Ureter (tissue), 1 donor: ENCODE data around the gene PIGR. TPM values are rescaled to one million over a fixed set of nuclear protein-coding genes. Genes with fewer than 3 reads are reported as not detected.
A peak's percentile ranks its signal among the peaks of the same experiment; 100 is the strongest.

ENCODE experiments used
- DNase-seq: peaks from one replicate; pipeline ENCODE4 v3.0.0-alpha.2; 2020; ENCODE audit warnings: low spot score
- total RNA-seq: library from RNA; stranded (reverse); gene quantifications from one replicate; pipeline ENCODE4 v1.2.4, GENCODE V29; 2023
- donor health status: DM: yes; HTN: yes; CAD: no.

PIGR gene
- 670 TPM for total RNA-seq

GRCh38 chr1:206946261-206946660, at the start of gene PIGR:
Gene PIGR, minus strand, starts transcription at chr1:206946466. Its CDS starts 5,935 bp downstream, at chr1:206940531.
- no peak for DNase-seq

GRCh38 chr1:206992790-206993189, 46.5 kb upstream of the PIGR start:
- DNase-seq, result no peak

- DNase-seq, result no peak
These were observed 41.6 kb upstream of the PIGR start for GRCh38 chr1:206987873-206988272.

GRCh38 chr1:206986885-206987284, 40.6 kb upstream of the PIGR start:
- no peak for DNase-seq

GRCh38 chr1:206986402-206986801, 40.1 kb upstream of the PIGR start:
- no peak for DNase-seq

- no peak for DNase-seq
These were observed 39.0 kb upstream of the PIGR start for GRCh38 chr1:206985162-206985749.

- DNase-seq, result peak; percentile 60
These were observed 36.0 kb upstream of the PIGR start for GRCh38 chr1:206982216-206982615.

GRCh38 chr1:206979379-206980043, 33.2 kb upstream of the PIGR start:
- no peak for DNase-seq

- no peak for DNase-seq
These were observed 32.0 kb upstream of the PIGR start for GRCh38 chr1:206978259-206978658.

- no peak for DNase-seq
These were observed 29.0 kb upstream of the PIGR start for GRCh38 chr1:206975306-206975705.

- DNase-seq, result no peak
These were observed 27.9 kb upstream of the PIGR start for GRCh38 chr1:206974140-206974539.

GRCh38 chr1:206972728-206973127, 26.5 kb upstream of the PIGR start:
- no peak for DNase-seq

GRCh38 chr1:206971029-206971655, 24.9 kb upstream of the PIGR start:
- DNase-seq, result no peak

- DNase-seq, result no peak
These were observed 24.2 kb upstream of the PIGR start, which contains the start of gene FCAMR for GRCh38 chr1:206970446-206970845. Gene FCAMR, minus strand, starts transcription at chr1:206970460. Its CDS starts 335 bp downstream, at chr1:206970125.

- DNase-seq, result no peak
These were observed 22.8 kb upstream of the PIGR start for GRCh38 chr1:206969090-206969489.

GRCh38 chr1:206967096-206967849, 21.0 kb upstream of the PIGR start:
- no peak for DNase-seq

- no peak for DNase-seq
These were observed 19.5 kb upstream of the PIGR start for GRCh38 chr1:206965781-206966180.

- no peak for DNase-seq
These were observed 17.5 kb upstream of the PIGR start for GRCh38 chr1:206963740-206964139.

GRCh38 chr1:206963119-206963712, 16.9 kb upstream of the PIGR start:
- DNase-seq, result no peak

- DNase-seq, result no peak
These were observed 16.0 kb upstream of the PIGR start for GRCh38 chr1:206962272-206962671.

- no peak for DNase-seq
These were observed 15.4 kb upstream of the PIGR start for GRCh38 chr1:206961668-206962067.
